Activated CD4-positive, CD25-positive, alpha-beta regulatory T cell (primary cell): Measurements from ENCODE around the gene SLC19A1.

Experiments
- DNase-seq, 4 experiments: peaks; one replicate each; lab custom pipeline; 2025; lab: John Stamatoyannopoulos, UW

SLC19A1 gene

GRCh38 chr21:45478816-45479669 lies 63.2 kb downstream of the SLC19A1 start:
- DNase-seq = no peak

GRCh38 chr21:45478115-45478801 lies 64.0 kb downstream of the SLC19A1 start:
- peak; percentile 49 to 70 (median 57) for DNase-seq

- no peak for DNase-seq
These were observed 64.8 kb downstream of the SLC19A1 start for GRCh38 chr21:45477176-45478114.

DNA sequence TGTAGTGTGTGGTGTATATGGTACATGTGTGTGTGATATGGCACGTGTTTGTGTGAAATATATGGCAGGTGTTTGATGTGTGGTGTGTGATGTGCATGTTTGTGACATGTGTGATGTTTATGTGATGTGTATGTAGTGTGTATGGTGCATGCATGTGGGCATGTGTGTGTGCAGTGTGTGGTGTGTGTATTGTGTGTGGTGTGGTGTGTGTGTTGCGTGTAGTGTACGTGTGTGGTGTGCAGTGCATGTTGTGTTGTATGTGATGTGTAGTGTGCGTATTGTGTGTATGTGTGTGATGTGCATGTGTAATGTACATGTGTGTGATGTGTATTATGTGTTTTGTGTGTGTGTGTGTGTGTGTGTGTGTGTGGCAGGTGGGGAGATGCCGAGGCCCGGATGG lies 65.7 kb downstream of the SLC19A1 start:
- no peak for DNase-seq

GRCh38 chr21:45475797-45476570 lies 66.3 kb downstream of the SLC19A1 start:
- no peak for DNase-seq

- DNase-seq = no peak
These were observed 67.1 kb downstream of the SLC19A1 start for GRCh38 chr21:45475004-45475685.

DNA sequence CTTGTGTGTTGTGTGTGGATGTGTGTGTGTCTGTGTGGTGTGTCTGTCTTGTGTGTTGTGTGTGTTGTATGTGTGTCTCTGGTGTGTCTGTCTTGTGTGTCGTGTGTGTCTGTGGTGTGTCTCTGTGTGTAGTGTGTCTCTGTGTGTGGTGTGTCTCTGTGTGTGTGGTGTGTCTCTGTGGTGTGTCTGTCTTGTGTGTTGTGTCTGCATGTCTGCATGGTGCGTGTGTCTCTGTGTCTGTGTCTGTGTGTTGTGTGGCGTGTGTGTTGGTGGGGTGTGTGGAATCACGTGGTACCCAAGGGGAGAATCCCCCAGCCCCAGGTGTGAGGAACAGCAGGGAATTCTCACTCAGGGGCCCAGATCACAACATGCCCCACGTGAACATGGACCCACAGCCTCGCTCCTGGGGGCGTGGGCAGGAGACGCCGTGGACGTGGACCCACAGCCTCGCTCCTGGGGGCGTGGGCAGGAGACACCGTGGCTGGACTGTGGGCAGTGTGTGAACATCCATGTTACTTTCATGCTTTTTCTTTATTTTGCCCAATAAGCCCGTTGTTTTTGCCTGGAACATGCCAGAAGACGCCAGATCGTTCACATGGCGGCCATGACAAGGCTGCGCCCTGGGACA lies 67.8 kb downstream of the SLC19A1 start:
- no peak for DNase-seq

DNA sequence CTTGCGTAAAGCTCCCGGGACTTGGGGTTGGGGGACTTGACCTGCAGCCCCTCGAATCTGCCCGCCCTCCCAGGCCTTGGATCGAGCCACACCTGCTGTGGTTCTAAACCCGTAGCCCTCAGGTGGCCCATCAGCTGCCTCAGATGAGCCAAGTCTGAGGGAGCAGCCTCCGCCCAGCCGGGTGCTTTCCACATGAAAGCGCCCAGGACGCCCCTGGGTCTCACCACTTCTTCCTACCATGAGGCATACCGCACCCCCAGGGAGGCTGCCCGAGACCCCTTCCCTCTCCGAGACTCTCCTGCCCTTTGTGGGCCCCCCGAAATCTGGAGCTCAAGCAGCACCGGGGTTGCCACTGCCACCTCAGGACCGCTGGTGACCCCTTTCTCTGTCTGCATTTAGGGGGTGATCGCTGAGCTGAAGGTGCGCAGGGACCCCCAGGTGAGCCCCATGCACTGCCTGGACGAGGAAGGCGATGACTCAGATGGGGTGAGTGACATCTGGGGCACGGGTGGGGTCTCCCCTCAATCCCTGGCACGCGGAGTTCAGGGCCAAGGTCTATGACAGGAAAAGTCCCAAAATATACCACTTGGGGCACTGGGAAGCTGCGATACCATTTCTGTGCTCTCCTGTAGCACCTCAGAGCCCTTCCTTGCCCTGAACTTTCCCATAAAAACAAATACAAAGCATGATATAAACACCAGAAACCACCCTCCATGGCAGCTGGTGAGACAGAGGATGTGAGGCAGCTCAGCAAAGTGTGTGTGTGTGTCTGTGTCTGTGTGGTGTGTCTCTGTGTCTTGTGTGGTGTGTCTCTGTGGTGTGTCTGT lies 68.5 kb downstream of the SLC19A1 start:
- no peak for DNase-seq

DNA sequence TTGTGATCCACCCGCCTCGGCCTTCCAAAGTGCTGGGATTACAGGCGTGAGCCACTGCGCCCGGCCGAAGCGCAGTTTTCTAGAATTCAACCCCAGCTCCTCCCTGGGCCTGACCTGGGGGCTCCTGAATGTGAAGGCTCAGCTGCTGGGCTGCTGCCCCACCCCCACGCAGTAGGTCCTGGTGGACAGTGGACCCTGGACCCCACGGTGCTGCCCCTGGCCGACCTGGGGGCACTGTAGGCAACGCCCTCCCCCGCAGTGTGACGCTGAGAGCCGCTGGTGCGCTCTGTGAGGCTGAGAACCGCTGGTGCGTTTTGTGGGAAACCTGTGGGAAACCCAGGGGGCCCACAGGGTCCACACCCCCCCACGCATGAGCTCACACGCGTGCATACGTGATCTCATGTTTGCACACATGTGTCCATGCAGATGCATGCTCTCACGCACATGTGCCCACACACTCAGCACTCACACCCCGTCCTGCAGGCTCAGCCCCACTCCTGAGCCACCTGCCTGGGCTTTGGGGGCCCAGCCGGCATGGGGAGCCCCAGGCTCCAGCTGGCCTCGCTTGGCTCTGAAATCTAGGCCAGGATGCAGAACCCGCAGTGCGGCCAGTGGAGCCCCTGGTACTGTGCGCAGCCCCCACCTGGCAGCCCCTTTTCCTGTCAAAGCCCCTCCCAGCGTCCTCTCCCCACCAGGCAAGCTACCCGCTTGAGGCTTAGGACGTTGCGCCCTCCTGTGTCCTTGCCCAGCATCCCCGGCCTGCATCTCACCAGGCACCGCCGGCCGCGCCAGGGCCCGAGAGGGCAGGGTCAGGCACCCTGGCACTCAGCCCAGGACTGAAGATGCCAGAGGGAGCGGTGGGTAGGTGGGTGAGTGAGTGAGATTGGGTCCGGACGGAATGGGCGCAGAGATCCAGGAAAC lies 69.5 kb downstream of the SLC19A1 start:
- DNase-seq = no peak

GRCh38 chr21:45471525-45472221 lies 70.6 kb downstream of the SLC19A1 start:
- no peak for DNase-seq

DNA sequence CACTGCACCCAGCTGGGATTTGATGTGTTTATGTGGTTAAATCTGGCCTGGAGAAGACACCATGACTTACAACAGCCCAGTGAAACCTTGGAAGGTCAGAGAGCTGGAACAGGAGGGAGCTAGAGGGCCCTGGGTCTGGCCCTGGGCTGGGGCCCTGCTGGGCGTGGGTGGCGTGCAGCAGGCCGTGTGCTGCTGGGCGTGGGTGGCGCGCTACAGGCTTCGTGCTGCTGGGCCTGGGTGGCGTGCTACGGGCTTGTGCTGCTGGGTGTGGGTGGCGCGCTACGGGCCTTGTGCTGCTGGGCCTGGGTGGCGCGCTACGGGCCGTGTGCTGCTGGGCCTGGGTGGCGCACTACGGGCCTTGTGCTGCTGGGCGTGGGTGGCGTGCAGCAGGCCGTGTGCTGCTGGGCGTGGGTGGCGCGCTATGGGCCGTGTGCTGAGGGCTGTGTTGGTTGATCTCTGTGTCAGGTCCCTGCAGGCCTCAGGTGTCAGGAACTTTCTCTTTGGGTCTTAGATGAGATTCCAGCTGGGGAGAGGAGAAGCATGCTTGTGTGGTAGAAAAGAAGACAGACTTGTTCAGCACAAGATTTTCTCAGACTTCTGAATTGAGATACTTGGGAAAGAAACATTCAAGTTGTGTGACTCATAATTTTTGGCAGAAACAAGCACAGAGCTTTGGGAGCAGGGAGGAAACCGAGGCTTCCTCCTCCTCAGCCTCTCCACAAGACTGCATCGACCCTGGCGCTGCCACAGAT lies 71.3 kb downstream of the SLC19A1 start:
- DNase-seq = peak in 1 of 4 experiments; percentile 48

- no peak for DNase-seq
These were observed 72.1 kb downstream of the SLC19A1 start for GRCh38 chr21:45470087-45470515.

- DNase-seq = no peak
These were observed 72.8 kb downstream of the SLC19A1 start for GRCh38 chr21:45469273-45470086.

GRCh38 chr21:45468971-45469272 lies 73.3 kb downstream of the SLC19A1 start:
- DNase-seq = no peak

DNA sequence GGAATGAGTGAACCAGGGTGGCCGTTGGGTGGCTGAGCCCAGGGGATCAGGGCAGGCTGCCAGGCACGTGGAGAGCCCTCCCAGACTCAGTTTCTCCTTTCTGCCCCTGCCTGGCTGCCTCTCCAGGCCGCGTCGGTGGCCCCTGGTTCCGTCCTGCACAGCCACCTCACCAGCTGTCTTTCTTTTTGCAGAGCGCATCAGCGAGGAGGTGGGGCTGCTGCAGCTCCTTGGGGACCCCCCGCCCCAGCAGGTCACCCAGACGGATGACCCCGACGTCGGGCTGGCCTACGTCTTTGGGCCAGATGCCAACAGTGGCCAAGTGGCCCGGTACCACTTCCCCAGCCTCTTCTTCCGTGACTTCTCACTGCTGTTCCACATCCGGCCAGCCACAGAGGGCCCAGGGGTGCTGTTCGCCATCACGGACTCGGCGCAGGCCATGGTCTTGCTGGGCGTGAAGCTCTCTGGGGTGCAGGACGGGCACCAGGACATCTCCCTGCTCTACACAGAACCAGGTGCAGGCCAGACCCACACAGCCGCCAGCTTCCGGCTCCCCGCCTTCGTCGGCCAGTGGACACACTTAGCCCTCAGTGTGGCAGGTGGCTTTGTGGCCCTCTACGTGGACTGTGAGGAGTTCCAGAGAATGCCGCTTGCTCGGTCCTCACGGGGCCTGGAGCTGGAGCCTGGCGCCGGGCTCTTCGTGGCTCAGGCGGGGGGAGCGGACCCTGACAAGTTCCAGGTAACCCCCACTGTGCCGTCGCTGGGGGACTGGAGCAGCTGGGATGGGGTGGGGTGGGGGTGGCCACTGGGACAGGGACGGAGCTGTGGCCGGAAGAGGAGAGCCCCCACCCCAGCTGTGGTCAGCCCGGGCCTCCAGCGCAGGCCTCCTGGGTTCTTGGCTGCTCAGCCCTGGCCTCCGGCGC lies 73.9 kb downstream of the SLC19A1 start:
- DNase-seq = no peak
